ENCODE measurements around the gene PEX26. TPM values are rescaled to one million over a fixed set of nuclear protein-coding genes. Genes with fewer than 3 reads are reported as not detected.
A peak's percentile ranks its signal among the peaks of the same experiment; 100 is the strongest.
"Not testable (repeated sequence)": the region's sequence is repeated elsewhere in the genome, so short reads cannot be mapped to it uniquely, and the experiment has no call there.

The PEX26 gene
- total RNA-seq, 2 donors from 2014 or later, result 43.1 to 45.7 TPM

DNA sequence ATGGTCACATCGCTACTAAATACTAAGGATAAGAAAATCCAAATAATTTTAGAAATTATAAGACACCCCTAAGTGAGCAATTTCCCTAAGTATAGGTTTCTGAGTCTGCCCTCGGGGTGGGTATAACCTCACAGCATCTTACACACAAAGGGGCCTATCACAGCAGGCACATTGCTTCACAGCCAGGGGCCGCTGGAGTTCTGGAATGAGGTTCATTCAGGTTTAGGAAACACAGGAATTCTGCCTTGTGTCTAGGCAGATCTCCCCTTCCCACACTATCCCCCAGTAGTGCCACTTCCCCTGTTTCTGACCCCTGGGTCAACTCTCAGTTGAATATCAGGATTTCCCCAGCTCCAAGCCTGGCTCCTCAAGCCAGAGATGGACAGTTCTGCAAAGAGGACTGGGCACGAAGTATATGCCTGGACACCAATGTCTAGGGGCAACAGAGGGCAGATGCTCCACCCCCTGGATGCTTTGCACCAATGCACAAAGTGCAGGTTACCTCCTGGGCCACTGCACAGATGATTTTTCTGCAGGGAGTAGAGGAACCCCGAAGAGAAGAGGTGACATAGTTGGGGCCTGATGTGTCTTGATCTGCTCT lies 44.3 kb downstream of the PEX26 start:
- no peaks in the 10 kb centered on the region for H3K36me3 ChIP-seq (ENCODE audit: control insufficient read depth, insufficient read depth, low read length)
- Mint-ChIP-seq H3K36me3 (ENCODE audit: low read depth) (no peaks in the 10 kb centered on the region), H3K27ac (no peak overlapping the region), H3K4me3 (no peak overlapping the region), H3K9me3 (no peaks in the 10 kb centered on the region), H3K4me1 (no peaks in the 10 kb centered on the region), H3K27me3 (ENCODE audit: insufficient read depth) (no peaks in the 10 kb centered on the region)
- WGBS, 2 experiments (ENCODE audit: insufficient coverage in 1 of 2, insufficient read length in 1 of 2), result 80 to 89% methylated on average over 1 to 5 of the region's 5 CpGs
- DNase-seq, result peak; percentile 63
- TF ChIP-seq, protein P1, sequence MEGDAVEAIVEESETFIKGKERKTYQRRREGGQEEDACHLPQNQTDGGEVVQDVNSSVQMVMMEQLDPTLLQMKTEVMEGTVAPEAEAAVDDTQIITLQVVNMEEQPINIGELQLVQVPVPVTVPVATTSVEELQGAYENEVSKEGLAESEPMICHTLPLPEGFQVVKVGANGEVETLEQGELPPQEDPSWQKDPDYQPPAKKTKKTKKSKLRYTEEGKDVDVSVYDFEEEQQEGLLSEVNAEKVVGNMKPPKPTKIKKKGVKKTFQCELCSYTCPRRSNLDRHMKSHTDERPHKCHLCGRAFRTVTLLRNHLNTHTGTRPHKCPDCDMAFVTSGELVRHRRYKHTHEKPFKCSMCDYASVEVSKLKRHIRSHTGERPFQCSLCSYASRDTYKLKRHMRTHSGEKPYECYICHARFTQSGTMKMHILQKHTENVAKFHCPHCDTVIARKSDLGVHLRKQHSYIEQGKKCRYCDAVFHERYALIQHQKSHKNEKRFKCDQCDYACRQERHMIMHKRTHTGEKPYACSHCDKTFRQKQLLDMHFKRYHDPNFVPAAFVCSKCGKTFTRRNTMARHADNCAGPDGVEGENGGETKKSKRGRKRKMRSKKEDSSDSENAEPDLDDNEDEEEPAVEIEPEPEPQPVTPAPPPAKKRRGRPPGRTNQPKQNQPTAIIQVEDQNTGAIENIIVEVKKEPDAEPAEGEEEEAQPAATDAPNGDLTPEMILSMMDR (conservative IDR thresholded peaks at IDR 0.05), result peak; percentile 45
- H3K4me3 ChIP-seq (ENCODE audit: low read length), result no peak overlapping the region
- no peak overlapping the region for H3K9ac ChIP-seq (ENCODE audit: extremely low read depth, low read length, poor library complexity, severe bottlenecking)
- H3K27ac ChIP-seq (ENCODE audit: low read depth, low read length), result no peak overlapping the region
- no peaks in the 10 kb centered on the region for H3K4me1 ChIP-seq (ENCODE audit: control insufficient read depth, insufficient read depth, low read length)
- H3K27me3 ChIP-seq (ENCODE audit: control insufficient read depth, insufficient read depth, low read length, poor library complexity, severe bottlenecking), result no peaks in the 10 kb centered on the region
- H3K9me3 ChIP-seq (ENCODE audit: control insufficient read depth, low read length), result no peaks in the 10 kb centered on the region

DNA sequence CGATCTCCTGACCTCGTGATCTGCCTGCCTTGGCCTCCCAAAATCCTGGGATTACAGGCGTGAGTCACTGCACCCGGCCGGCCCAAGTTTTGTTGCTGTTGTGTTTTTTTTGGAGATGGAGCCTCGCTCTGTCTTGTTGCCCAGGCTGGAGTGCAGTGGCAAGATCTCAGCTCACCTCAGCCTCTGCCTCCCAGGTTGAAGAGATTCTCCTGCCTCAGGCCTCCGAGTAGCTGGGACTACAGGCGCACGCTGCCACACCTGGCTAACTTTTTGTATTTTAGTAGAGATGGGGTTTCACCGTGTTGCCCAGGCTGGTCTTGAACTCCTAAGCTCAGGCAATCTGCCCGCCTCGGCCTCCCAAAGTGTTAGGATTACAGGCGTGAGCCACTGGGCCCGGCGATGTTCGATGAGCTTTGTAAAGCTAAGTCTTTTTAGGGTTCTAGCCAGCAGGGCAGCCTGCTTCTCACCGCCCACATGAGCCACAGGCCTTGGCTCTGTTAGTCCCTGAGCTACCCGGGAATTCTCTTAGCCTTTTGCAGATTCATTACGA lies 45.8 kb downstream of the PEX26 start:
- H3K4me3 Mint-ChIP-seq; H3K36me3 ChIP-seq (ENCODE audit: control insufficient read depth, insufficient read depth, low read length); H3K27me3 Mint-ChIP-seq (ENCODE audit: insufficient read depth); H3K27ac Mint-ChIP-seq; H3K27ac ChIP-seq (ENCODE audit: low read depth, low read length); H3K9me3 ChIP-seq (ENCODE audit: control insufficient read depth, low read length); H3K4me3 ChIP-seq (ENCODE audit: low read length); H3K4me1 ChIP-seq (ENCODE audit: control insufficient read depth, insufficient read depth, low read length); H3K27me3 ChIP-seq (ENCODE audit: control insufficient read depth, insufficient read depth, low read length, poor library complexity, severe bottlenecking); H3K9ac ChIP-seq (ENCODE audit: extremely low read depth, low read length, poor library complexity, severe bottlenecking); H3K4me1 Mint-ChIP-seq; H3K36me3 Mint-ChIP-seq (ENCODE audit: low read depth); H3K9me3 Mint-ChIP-seq: not testable (repeated sequence)
- 92% methylated on average over 15 to 19 of the region's 19 CpGs for WGBS, 2 experiments (ENCODE audit: insufficient coverage in 1 of 2, insufficient read length in 1 of 2)
- DNase-seq, result peak; percentile 17

DNA sequence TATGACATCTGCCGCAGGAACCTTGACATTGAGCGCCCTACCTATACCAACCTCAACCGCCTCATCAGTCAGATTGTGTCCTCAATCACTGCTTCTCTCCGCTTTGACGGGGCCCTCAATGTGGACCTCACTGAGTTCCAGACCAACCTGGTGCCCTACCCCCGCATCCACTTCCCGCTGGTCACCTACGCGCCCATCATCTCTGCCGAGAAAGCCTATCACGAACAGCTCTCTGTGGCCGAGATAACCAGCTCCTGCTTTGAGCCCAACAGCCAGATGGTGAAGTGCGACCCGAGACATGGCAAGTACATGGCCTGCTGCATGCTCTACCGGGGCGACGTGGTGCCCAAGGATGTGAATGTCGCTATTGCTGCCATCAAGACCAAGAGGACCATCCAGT lies 48.8 kb downstream of the PEX26 start:
- Mint-ChIP-seq H3K4me1 (no peaks in the 10 kb centered on the region), H3K9me3 (no peaks in the 10 kb centered on the region)
- H3K36me3 ChIP-seq (ENCODE audit: control insufficient read depth, insufficient read depth, low read length), result no peaks in the 10 kb centered on the region

More for the DNA sequence above, 48.8 kb downstream of the PEX26 start:
- WGBS, 2 experiments (ENCODE audit: insufficient coverage in 1 of 2, insufficient read length in 1 of 2), result 95% methylated on average over 7 to 18 of the region's 18 CpGs
- Histone ChIP-seq H3K4me3 (ENCODE audit: low read length) (no peak overlapping the region), H3K4me1 (ENCODE audit: control insufficient read depth, insufficient read depth, low read length) (no peaks in the 10 kb centered on the region), H3K9me3 (ENCODE audit: control insufficient read depth, low read length) (no peaks in the 10 kb centered on the region), H3K27ac (ENCODE audit: low read depth, low read length) (no peak overlapping the region), H3K9ac (ENCODE audit: extremely low read depth, low read length, poor library complexity, severe bottlenecking) (no peak overlapping the region), H3K27me3 (ENCODE audit: control insufficient read depth, insufficient read depth, low read length, poor library complexity, severe bottlenecking) (no peaks in the 10 kb centered on the region)
- H3K27me3 Mint-ChIP-seq (ENCODE audit: insufficient read depth), result no peaks in the 10 kb centered on the region
- no peaks in the 10 kb centered on the region for H3K36me3 Mint-ChIP-seq (ENCODE audit: low read depth)
- TF ChIP-seq, protein P1 (conservative IDR thresholded peaks at IDR 0.05), result no peak
- H3K27ac Mint-ChIP-seq, result no peak overlapping the region
- DNase-seq, result no peak
- no peak overlapping the region for H3K4me3 Mint-ChIP-seq

Data from endodermal cell (in vitro differentiated cells).